HG03439 (cell line): ENCODE data around the gene ESR2.
A peak's percentile ranks its signal among the peaks of the same experiment; 100 is the strongest.

Experiments used
- ATAC-seq: cut with Tn5 transposase; IDR thresholded peaks from one replicate; pipeline ENCODE4 v1.9.1; 2021; ENCODE audit warnings: mild to moderate bottlenecking, moderate library complexity; ENCODE audit not compliant: unreplicated experiment

ESR2 gene

DNA sequence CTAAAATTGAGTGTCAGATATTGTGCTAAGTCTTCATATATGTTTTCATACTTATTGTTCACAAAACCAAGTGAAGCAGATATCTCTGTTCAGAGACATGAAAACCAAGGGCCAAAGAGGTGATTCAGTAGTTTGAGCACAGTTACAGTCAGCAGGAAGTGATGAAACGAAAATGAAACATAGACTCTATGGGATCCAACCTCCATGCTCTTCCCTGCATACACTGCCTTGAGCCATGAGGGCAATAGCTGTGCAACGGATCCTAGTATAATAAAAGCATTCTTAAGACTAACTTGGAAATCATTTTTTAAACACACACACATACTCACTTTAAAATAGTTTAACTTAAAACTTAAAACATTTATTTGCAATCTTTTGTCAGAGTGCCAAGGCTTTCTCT, 27.9 kb downstream of the ESR2 start:
- no peak for ATAC-seq

DNA sequence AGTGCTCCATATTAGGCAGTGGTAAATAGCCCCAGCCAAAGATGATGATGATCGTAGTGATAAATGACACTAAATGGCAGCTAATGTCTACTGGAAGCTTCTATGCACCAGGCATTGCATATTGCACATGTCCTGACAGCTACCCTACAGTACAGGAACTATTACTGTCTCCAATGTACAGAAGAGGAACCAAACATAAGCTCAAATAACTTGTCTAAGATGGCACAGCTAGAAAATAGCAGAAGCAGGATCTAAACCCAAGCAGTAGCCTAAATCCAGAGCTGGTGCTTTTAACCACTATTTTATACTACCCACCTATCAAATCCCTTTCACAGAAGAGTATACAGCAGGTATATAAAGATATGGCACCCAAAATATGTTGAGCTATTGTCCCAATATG, 28.9 kb downstream of the ESR2 start:
- no peak for ATAC-seq

DNA sequence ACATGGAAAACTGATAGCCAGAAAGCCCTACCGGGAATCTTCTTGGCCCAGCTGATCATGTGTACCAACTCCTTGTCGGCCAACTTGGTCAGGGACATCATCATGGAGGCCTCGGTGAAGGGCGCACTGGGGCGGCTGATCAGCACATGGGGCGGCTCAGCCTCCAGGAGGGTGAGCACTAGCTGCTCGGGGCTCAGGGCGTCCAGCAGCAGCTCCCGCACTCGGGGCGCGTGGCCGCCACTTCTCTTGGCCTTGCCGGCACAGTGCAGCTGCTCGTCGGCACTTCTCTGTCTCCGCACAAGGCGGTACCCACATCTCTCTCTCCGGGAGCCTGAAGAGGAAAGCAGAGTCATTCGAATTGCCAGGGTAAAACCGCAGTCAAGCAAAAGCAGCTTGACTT, 33.8 kb downstream of the ESR2 start:
- no peak for ATAC-seq

DNA sequence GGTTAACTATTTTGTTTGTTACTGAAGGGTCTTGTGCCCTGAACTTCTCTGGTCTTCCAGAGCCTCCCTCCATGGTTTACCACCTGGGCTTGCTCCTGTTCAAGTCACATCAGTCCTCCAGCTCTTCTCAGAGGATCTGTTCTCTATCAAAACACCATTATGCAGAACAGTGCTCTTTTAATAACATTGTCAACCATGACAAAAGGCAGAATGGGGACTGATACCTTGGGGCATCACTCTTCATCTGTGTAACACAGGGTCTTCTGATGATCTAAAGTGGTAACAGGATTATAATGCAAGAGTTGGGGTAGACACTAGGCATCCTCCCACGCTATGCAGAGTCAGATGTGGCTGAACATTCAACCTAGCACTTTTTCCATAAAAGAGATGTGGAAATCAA, 38.4 kb downstream of the ESR2 start:
- no peak for ATAC-seq

DNA sequence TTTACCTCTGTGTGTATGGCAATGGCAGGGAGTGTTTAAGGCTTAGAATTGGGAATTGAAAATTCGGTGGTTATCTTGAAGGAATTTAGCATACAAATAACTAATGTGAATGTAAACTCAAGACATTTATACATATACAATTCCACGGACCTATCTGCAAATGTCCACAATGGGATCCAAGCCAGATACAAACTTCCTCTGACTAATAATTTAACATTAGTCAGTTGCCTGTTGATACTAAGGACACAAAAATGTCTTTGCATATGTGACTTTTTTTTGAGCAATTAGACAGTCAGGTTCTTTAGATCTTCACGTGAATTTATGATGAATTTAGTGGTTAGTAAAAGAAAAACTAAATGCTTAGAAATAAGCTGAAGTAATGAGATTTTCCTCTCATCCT, 40.5 kb downstream of the ESR2 start:
- ATAC-seq, result no peak

DNA sequence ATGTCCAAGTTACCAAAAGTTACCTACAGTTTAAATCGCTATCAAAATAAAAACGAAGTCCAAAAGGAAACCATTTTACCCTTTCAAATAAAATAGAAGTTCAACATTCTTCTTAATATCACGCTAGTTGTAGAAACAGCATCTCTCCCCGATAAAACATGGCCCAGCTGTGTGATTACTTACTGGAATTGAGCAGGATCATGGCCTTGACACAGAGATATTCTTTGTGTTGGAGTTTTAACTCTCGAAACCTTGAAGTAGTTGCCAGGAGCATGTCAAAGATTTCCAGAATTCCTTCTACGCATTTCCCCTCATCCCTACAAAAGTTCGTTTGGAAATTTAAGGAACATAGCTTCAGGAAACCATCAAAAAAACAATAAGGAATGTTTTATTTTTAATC, 44.8 kb downstream of the ESR2 start:
- ATAC-seq, result no peak

DNA sequence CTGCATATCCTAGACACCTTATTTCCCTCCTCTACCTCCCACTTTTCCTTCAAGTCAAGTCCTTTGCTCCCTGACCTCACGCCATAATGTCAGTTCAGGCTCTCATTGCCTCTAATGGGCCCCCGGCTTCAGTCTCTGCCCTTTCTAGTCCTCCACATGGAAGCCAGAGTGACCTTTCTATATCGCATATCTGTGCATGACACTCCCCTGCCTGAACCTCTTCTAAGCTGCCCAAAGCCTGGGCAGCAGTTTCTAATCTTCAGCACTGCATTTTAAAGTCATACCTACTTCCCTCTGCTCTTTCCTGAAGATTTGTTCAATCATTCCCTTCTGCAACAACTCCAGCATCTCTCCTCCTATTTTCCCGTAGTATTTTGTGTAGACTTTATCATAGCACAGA, 45.5 kb downstream of the ESR2 start:
- ATAC-seq, result no peak

DNA sequence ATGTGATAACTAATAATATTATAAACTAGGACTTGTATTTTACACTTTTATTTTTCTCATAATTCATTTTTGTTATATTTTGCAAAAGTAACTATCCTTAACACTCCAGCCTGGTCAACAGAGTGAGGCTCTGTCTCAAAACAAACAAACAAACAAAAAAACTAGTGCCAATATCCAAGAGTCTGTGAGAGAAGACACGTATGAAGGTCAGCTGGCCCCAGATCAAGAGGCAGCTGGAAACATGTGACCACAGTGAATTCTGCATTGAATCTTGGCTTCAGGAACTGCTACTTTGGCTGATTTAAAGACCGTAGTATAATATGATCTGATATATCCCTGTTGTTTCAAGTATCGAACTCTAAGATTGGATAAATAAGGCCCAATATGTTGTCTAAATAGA, 47.0 kb downstream of the ESR2 start:
- no peak for ATAC-seq

DNA sequence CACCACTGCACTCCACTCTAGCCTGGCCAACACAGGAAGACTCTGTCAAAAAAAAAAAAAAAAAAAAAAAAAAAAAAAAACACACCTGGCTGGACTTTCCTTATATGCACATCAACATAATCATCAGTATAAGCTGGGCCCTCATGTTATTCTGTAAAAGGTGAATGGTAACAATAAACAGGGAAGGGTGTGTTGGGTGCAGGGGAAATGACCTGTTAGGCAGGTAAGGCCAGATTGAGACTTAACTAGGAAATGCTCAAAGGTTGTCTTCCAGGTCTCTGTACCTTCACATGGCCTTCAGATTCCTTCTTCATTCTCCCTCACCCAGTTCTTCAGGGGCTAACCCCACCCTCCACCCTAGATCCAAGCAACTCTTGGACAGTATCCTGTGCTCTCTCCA, 47.5 kb downstream of the ESR2 start:
- ATAC-seq, result no peak

DNA sequence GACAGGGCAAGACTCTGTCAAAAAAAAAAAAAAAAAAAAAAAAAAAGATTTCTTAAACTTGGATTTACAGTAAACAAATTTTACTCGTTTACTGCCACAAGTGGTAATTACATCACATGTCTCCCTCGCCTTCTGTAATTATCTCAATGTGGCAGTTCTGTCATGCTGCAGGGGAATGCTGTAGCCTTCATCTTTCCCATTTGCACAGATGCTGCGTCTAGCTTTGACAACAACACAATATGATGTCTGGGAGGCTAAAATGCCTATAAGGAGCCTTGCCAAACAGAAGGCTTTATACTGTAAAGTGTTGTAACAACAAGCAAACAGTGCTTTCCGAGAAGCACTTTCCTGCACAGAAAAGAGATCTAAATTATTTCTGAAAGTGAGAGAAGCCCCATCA, 48.7 kb downstream of the ESR2 start:
- ATAC-seq, result no peak

DNA sequence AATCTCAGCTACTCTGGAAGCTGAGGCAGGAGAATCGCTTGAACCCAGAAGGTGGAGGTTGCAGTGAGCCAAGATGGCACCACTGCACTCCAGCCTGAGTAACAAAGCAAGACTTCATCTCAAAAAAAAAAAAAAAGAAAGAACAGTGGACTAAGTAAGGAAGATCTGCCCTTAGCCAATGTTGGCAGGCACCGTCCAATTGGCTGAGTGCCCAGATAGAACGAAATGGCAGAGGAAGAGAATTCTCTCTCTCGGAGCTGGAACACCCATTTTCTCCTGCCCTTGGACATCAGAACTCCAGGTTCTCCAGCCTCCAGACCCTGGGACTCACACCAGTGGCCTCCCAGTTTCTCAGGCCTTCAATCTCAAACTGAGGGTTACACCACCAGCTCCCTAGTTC, 49.9 kb downstream of the ESR2 start:
- ATAC-seq, result no peak

DNA sequence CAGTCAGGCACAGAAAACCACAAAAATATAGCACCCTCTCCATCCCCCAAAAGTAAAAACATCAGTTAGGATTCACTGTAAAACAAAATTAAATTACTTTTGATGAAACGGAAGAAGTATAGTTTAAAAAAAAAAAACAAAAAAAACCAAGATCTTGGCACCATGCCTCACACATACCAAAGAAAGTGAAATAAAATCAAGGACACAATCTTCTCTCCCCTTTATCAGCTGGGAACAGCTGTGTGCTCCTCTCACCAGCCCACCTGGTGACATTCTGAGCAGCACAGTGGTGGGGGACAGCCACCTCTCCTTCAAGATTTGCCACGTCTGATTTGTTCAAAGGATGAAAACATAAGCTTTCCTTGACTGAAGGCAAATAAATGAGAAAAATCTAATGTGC, 55.5 kb downstream of the ESR2 start:
- no peak for ATAC-seq

DNA sequence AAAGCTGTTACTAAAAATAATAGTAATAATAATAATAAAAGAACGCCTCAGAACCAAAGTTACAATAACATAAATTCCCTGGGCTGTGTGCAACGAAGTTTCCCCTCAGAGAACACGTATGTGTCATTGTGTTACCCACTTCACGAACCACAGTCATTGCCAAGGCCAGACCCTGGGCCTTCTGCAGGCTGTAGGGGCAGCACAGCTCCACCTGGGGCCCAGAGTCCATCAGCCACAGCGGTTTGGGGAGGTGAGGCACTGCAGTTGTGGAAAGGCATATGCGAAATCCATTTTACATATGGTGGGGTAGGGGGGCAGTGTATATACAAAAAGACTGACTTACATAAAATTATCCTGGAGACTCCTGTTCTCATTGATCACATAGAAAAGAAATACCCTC, 56.1 kb downstream of the ESR2 start:
- ATAC-seq, result no peak

DNA sequence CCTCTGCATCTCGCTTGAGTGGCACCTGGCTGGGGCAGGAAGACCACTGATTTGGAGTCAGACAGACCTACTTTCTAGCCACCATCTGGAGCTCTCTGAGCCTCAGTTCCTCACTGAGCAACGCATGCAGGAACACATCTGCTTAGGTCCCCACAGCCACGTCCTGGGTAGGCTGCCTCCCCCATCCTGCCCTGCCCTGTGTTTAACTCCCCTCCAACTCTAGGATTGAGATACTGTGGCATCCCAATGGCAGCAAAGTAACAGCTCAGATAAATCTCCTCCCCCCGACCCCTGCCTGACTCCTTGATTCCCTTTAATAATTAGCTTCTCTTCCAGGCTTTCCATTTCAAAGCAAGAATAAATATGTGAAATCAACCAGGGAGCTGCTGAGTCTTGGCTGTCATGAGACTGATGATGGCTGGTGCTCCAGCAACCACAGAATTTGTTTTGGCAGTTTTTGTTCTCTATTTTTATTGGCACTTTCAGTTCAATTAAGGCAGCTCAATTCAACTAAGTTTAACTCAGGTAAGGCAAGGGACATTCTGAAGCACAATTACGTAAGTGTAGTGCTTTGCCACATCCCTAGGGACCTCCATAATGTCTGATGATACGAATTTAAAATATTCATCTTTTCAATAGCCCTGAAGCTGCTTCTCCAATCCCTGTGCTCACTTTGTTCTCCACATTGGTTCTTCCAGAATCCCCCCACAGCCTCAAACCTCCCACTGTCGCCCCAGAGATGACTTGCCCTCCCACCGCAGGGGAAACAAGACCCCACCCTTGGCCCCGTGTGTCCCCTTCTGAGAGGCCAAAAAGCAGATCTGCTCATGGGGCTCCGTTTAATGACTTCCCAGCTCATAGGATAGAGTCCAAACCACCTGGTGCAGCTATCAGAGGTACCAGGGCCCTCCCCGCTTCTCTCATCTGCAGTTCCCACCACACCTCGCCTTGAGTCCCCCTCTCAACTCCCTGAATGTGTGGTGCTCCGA, 58.2 kb downstream of the ESR2 start:
- peak; percentile 62 for ATAC-seq

DNA sequence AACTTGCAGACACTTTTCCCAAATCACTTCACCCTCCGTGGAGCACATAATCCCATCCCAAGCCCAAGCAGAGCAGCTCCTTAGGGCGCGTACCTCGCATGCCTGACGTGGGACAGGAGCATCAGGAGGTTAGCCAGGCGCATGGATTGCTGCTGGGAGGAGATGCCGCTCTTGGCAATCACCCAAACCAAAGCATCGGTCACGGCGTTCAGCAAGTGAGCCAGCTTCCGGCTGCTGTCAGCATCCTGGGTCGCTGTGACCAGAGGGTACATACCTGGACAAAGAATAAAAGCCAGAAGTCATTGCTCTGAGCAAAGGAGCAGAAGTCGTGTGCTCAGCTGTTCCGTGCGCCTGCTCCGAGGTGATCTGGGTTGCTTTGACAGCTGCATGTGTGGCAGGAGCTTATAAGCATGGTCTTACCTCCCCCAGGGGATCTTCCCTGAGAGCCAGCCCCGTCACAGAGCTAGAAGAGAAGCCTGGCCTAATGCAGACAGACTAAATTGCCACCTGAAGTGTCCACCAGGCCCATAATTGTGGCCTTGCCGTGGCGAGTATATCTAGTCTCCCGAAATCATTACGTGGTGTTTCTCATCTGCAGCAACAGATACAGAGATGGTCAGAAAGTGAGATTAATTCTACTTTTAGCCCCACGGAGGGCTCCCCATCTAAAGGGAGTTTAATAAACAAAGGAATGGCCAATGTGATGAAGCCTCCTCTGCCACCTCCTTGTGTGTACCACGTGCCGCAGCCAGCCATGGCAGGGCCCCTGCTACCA, 59.1 kb downstream of the ESR2 start:
- ATAC-seq, result peak; percentile 9

DNA sequence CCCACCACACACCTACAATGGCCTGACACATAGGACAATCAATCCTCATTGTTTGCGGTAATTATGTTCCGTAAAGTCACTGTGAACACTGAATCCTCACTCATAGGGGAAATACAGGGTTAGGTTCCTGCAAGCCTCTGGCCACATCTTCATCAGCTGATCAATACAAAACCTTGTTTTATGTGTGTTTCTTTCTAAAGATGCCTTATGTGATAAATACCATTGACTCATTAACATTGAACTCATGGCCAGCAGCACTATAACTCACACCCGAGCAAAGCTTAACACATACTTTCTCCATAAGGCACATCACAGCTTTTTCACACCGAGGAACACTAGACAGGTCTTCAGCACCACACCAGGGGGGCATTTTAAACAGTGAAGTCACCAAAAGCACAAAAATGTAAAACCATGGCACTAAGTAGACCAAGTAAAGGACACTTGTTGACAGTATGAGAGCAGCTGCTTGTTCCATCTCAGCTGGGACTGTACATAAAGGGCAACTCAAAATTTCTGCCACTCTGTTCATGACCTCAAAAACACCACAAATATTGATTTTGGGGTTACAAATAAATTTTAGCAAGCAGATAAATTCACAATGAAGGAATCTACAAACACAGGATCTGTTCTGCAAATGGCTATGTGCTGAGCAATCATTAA, 60.5 kb downstream of the ESR2 start:
- no peak for ATAC-seq

DNA sequence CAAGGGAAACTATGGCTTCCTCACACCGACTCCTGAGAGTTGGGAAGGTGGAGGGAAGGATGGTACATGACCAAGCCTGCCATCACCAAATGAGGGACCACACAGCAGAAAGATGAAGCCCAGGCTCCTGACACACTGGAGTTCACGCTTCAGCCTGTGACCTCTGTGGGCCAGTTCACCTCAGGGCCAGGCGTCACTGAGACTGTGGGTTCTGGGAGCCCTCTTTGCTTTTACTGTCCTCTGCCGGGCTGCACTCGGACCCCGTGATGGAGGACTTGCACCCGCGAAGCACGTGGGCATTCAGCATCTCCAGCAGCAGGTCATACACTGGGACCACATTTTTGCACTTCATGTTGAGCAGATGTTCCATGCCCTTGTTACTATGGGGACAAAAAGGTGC, 61.2 kb downstream of the ESR2 start:
- ATAC-seq, result no peak

DNA sequence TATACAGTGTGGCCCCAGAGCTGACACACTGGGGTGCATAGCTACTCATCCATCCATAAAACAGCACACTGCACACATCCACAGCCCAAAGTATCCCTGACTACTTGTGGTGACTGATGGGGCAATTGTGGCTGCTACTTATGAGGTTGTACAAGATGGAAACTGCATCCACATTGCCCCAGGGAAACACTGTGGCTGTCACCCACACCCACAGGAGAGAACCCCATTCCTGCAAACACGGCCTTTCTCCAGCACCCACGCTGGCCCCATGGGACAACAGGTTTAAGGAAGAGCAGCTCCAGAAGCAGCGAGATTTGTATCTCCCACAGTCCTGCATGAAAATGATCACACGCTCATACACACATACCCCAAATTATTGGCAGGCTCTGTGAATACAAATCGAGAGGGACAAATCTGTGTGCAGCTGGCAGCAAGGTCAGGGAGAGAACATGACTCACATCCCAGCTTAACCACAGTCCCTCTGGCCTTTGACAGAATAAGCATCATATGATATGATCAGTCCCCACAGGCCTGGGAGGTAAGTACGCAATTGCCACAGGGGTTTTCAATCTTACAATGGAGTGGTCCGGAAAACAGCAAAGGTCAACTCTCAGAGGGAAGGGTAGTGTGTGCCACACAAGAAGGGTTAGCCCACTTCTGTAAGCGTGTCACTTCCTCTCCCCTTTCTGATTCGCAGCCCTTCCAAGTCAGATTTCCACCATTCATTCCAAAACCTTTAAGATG, 61.9 kb downstream of the ESR2 start:
- ATAC-seq, result no peak

DNA sequence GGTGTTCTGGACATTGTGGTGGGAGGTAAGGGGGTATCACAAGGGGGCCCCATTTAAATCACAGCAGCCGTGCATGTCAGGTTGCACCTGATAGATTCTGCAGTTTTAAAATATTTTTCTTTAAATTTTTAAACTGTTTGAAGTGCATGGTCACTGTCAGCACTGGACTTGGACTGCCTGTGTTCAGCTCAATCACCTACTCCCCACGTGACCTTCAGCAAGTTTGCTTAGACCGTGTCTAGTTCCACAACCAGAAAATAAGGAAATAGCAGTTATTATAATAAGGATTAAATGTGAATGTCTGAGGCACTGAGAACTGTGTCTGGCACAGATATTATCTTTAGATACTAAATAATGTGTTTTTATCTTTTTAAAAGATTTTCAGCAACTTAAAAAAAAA, 64.7 kb downstream of the ESR2 start:
- ATAC-seq, result no peak

DNA sequence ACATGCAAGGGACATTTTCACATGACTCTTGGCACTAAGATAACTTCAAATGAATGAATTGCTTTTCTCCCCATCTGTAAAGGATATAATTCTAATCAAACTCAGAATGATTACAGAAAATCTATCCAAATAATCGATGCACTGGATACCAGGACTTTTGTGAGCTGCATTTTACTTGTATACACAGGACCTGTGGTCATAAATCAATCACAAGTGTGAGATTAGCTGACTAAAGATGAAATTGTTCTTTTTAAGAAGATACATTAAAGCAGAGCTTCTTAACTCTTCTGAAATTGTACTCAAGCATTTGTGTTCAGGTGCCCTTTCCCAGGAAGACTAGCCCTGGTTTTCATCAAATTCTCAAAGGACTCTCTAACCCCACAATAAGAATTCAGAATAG, 66.3 kb downstream of the ESR2 start:
- ATAC-seq, result no peak
